ENCODE measurements around the gene PCDH15.

Gene PCDH15

DNA sequence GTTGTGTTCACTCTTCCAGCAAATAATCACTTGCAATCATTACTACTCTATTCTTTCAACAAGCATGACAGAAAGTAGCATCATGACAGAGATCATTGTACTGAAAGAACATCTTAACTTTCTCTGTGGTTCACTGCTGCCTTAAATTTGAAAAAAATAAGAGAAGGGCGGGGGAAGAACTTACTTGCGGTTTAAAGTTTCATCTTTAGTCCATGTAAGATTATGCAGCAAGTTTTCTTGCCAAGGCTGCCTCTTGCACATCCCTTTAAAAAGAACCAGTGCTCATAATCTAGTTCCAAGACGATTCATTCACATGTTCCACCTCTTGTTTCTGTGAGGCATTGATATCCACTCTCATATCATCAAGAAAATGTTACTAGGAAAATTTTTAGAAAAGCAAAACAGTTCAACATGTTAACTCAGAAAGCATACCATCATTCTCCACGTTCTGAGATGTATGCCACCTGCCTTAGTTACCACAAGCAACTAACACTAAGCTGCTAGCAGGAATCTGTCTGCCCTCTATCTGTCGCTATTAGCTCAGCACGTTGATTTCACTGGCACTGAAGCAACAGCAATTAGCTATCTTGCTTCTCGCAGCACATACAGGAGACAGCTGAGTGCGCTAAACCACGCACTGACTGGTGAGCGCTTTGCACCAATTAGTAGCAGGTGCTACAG, at the start of gene PCDH15:
PCDH15 (minus strand) TSS at position 491 of the 681 bp plus-strand sequence. CDS start 136,969 bp downstream, outside the sequence.
- peak; percentile 34 for DNase-seq

DNA sequence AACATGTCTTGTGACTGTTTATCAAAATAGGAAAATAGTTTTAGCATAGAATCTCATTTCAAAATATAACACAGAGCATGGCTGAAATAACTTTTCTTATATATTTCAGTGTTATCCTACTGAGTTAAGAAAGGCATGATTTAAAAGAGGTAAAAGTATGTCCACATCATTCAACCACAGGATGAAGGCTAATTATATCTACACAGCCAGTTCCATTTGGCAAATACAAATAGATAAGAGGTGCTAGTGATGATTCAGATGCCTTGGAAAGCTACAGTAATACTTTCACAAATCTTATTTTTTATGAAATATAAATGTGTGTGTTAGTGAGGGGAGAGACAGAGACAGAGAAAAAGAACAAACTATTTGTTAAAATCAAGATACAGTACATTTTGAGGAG, 42.9 kb upstream of the PCDH15 start:
- DNase-seq, result no peak

DNA sequence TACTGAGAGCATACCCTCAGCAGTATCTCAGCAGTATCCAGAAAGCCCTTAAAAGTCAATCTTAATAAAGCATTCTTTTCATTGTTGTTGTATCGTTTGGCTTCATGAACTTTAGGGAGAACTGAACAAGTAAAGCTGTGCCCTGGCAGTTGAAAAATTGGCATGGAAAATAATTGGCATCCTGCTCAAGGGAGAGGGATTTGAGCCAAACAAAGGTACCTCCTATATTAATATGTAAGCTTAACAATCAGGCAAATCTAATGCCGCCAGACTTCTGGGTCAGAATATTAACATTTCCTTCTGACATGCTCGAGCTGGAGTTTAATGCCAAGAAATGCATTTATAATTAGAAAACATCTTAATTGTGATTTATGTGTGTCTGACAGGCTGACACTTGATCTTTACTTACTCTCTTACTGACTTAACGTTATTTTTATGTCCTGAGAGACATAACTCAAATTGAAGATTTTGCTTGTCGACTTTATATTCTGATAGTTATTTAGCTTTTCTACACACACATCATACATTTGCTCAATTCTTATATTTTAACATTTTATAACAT, 42.1 kb upstream of the PCDH15 start:
- no peak for DNase-seq

DNA sequence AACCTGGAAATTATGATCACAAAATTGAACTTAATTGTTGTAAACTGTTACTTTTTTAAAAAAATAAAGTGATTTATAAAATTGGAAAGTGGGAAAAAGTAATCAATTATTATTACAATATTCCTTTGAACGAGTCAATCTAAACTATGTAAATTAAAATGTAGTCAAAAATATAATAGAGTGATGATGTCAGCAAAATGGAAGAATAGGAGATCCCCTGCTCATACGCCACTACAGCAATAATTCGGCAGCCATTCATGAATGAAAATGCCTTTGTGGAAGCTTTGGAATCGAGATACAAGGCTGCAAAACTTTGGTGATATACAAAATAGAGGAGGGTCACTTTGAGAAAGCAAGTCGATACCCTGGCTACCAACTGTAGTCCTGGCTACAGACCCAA, 36.4 kb upstream of the PCDH15 start:
- DNase-seq, result no peak

DNA sequence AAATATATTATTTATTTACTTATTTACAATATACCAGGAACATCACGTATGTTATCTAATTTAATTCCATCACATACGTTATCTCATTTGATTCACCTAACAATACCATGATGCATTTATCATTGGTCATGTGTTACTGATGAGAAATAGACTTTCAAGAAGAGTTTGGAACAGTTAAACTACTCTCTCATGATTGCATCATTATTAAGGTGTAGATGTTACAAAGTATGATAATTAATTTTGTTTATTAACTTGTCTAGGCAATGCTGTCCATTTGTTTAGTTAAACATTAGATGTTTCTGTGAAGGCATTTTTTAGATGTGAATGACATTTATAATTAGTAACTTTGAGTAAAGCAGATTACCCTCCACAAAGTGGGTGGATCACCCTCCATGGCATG, 32.0 kb upstream of the PCDH15 start:
- DNase-seq, result no peak

DNA sequence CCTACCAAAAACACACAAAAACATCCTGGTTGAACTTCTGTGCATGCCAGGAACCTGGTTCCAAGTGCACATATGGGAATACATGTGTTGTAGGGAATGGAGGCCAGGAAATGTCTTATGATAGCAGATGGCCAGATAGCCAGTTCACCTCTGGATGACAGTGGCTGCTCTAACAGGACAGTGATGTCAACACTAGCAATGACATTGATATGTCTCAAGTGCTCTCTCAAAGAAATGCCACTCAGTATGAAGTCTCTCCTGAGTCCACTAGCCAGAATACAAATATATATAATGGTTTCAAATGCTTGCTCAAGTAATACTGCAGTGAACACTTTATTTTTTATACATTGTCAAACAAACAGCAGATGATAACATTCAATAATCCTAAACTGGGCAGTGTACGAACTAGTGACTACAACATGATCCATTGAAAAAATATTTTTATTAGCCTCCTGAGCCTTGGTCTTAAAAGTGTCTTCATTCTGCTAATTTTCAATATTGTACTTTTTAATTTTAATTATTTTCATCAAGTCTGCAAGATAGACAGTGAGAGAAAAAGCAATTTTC, 26.0 kb upstream of the PCDH15 start:
- DNase-seq, result no peak

DNA sequence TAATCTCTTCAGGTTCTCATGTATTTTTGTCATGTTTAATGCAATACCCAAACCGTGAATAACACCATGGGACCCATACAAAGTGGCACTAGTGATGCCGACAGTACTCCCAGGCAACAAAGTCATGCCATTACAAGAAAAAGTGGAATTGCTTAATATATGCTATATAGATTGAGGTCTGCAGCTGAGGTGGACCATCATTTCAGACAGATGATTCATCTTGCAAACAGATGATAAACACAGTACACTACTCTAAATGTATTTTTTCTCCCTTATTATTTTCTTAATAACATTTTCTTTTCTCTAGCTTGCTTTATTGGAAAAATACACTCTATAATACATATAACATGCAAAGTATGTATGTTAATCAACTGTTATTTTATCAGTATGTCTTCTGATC, 14.6 kb upstream of the PCDH15 start:
- DNase-seq, result no peak

DNA sequence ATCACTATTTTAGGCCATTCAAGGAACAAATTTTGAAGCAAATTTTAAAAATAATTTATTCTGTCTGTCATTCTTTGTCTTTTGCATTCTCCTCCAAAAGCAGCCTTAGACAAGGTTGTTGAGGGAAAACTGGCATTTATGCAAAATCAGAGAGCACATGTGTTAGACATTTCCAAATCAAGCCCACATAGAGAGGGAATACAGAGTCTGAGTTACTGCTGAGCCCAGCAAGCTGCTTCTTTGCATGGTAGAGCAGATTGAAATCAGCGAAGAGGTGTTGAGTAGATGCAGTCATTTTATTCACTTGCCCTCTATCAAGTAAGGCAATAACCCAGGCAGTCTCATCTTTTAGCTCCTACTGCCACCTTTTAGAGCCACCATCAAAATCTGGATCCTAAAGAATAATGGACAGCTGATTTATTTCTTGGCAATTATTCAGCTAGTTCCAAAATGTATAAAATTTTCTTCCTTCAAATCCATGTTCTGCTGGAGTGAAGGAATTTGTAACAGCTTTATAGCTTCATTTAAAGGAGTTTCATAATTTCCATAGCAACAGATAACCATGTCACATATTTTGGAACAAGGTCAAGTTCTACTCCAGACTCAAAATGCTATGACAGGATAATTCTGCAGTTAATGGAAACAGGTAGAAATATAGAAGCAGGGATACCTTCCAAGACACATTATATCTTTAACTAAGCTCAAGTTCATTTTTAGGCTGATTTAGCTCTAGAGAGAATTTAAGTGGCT, 7.3 kb upstream of the PCDH15 start:
- DNase-seq, result no peak

DNA sequence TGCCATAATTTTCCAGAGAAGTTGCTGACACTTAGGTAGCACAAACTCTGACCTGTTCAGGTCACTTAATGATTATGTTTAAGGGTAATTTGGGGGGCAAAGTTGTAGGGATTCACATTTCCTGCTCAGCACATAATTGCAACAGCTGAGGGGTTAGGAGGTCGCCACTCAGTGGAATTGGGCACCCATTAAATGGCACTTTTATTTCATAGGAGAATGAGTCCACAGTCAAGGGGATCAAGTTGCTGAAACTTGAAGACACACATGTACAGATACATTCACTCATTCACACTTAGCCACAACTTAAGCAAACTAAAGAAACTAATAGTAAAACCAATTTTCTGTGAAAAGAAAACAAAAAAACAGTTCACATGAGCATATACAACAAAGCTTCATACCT, 1.5 kb downstream of the PCDH15 start:
- no peak for DNase-seq

DNA sequence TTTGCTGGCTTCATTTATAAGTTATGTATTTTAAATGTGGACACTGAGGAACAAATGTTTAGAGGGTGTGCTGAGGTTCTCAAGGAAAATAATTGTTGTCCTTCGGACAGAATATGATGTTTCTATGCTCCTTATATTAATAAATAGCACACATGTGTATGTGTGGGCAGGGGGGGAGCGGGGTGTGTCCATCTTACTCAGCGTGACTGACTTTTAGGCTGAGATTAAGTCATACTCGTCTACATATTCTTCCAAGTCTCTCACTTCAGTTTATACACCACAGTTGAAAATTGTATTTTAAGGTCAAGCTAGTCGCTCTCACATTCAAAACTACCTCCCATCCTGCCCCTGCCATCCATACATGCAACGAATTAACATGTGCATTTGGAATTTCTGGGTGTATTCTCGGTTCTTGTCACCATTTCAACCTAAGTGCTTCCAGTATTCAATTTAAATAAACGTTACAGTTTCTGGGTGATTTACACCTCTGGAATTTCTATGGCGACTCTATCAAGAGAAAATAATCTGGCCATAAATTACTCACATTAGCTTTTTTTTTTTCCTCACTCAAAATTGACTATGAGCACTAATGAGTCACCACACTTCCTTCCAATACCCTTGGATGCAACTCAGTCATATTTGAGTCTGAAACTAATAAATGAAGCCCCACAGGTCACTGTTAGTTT, 3.3 kb downstream of the PCDH15 start:
- no peak for DNase-seq

DNA sequence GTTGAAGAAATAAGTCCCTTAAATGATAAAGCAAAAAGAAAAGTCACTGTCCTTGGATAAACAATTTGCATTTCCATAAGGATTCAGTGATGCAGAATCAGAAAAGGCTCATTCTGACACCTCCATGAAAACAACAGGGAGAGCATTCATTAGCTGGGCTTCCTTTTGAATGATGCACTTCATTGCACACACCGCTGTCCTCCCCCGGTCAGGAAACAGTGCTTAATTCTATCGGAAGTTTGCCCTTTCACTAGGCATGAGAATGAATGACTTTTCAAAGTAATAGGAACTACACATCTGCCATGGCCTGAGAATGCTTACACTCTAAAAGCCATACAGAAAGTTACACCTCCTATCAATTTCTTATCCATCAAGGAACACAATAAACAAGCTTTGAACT, 4.2 kb downstream of the PCDH15 start:
- no peak for DNase-seq

DNA sequence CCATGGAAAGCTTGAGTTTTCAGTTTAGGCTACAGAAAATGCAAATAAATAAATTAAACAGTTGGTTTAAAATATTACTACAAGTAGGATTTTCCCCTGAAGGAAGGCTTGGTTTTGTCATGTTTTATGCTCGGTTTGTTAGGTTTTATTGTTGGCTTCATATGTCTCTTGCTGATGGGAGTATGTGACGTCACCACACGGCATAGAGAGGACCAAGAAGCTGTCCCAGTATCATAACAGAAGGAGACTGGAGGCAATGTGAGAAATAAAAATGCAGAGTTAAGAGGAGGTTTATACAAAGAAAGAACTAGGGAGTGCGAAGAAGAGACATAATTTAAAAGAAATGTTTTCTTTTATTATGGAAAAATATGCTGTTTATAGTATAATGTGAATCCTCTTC, 24.4 kb downstream of the PCDH15 start:
- no peak for DNase-seq

DNA sequence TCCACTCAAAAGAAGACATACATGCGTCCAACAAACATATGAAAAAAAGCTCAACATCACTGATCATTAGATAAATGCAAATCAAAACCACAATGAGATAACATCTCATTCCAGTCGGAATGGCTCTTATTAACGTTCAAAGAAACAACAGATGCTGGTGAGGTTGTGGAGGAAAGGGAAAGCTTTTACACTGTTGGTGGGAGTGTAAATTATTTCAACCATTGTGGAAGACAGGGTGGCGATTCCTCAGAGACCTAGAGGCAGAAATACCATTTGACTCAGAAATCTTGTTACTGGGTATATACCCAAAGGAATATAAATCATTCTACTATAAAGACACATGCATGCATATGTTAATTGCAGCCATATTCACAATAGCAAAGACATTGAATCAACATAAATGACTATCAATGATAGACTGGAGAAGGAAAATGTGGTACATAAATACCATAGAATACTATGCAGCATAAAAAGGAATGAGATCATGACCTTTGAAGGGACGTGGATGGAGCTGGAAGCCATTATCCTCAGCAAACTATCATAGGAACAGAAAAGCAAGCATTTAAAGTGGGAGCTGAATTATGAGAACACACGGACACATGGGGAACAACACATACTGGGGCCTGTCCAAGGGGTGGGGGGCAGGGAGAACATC, 28.4 kb downstream of the PCDH15 start:
- DNase-seq, result no peak

DNA sequence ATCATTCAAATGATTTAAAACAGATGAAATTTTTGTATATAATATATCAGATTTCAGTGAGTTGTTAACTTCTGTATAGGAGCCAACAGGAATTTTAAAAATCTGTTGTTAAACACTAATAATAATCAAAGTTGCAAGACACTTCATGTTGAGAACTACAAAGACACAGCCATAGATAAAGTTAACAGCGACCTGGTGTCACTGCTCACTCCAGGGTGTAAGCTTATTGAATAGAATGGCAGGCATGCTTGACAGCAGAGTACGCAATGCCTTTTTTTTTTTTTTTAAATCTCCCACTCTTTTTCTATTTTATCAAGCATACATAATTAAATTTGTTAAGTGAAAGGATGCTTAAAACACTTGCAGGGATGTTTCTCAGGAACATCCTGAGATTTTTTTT, 32.0 kb downstream of the PCDH15 start:
- no peak for DNase-seq

DNA sequence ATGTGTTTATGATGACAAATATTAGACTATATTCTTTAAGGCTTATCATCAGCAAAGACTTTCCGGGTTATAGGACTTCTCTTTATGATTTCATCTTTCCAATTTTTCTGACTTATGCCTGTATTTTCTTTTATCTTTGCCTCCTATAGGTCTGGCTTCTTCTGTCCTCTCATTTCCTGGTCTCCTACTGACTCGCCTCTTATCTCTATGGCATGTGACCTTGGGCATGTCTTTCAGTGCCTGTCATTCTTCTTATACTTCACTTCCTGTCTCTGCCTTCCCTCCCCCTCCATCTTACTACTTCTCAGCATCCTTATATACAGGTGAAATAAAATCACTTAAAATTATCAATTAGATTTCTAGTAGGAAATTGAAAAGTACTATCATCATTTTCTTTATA, 42.2 kb downstream of the PCDH15 start:
- DNase-seq, result no peak

DNA sequence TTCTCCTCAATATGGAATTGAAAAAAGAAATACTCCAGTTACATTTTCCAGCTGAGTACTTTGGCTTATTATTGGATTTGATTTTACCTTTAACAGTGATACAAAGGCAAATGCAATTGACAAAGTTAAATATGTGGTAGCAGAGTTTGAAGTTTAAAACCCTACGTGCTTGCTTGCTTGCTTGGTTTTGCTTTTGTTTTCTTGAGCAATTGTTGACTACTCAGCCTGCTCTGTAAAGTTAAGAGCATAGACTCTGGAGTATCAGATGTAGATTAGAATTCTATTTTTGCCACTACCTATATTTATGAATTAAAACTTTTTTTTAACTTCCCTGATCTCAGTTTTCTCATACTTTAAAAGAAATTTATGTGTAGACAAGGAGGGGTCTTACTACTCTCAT, 51.4 kb downstream of the PCDH15 start:
- DNase-seq, result no peak

DNA sequence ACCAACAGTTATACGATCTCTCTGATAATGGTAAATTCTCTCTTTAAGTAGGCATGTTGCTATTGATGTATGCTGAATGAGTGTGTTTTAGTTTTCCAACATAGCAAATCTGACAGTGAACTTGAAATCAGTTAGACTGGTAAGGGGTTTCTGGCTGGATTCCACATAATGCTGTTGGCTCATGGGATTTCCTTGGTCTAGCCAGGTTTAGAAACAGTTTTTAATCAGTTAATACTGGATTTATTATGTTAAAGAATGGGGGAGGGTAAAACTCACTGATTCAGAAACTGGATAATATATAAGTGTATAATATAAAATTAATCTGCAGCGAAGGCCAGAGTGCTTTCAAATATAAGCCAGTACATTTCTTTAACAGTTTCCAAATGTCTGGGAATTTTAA, 55.6 kb downstream of the PCDH15 start:
- no peak for DNase-seq

DNA sequence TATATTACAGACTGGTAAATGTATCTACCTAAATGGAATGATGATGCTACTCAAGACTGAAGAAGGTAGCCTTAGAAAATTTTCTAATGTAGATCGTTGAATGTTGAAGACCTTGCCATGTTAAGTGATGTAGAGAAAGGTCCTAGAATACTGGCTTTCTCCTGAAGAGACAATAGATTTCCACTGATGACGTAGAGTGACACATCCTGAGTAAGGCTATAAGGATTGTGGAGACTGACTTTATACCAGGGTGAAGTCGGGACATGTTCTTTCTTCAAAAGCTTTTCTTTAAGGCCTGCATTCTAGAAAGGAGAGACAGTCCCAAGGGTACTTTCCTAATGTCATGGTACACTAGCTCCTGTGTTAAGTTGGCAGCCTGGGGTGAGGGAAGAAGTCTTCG, 58.6 kb downstream of the PCDH15 start:
- no peak for DNase-seq

DNA sequence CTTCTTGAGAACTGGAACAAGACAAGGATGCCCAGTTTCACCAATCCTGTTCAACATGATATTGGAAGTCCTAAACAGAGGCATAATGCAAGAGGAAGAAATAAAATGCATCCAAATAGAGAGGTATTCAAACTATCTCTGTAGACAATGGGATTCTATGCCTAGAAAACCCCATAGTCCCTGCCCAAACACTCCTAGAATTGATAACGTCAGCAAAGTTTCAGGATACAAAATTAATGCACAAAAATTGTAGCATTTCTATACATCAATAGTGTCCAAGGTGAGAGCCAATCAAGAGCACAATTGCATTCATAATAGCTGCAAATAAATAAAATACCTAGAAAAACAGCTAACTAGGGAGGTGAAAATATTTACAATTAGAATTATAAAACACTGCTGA, 72.5 kb downstream of the PCDH15 start:
- no peak for DNase-seq

DNA sequence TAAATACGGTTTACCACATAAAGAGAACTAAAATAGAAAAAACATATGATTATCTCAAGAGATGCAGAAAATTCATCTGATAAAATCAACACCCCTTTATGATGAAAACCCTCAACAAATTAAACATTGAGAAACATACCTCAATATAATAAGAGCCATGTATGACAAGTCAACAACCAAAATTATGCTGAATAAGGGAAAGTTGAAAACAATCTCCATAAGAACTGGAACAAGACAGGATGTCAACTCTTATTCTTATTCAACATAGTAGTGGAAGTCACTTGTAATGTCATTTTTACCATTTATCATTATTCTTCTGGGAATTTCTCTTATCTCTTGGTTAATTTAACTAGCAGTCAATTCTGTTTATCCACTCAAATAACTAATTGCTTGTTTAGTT, 79.0 kb downstream of the PCDH15 start:
- DNase-seq, result no peak

DNA sequence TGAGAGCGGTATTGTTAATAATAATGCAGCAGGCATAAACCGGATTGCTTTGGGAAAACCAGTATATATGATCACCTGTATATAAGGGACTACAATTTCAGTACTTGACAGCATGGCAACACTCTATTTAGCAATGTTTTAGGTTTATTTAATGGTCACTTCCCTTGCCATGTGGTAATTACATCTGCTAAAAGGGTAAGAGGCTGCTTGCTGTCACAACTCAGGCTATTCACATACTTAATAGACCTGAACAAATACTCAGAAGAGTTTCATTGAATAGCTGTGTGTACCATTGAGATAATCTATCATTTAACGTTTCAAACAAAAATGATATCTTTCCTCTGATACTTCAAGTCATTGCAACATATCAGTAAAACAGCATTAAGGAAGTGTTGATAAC, 90.1 kb downstream of the PCDH15 start:
- DNase-seq, result no peak

DNA sequence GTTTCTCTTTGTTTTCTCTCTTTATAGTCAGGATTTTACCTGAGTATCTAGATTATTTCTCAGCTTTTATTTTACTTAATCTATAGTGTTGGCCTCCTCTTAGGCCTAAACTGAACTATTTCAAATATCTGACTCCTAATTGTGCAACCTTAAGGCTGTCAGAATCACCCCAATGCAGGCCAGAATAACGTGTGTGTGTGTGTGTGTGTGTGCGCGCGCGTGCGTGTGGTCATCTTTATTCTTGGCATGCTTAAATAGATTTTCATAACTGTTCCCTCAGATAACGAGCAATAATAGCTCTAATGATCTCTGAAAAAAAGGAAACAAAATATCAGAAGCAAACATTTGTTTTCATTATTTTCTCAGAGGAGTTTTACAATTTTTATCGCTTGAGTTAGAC, 92.4 kb downstream of the PCDH15 start:
- no peak for DNase-seq

DNA sequence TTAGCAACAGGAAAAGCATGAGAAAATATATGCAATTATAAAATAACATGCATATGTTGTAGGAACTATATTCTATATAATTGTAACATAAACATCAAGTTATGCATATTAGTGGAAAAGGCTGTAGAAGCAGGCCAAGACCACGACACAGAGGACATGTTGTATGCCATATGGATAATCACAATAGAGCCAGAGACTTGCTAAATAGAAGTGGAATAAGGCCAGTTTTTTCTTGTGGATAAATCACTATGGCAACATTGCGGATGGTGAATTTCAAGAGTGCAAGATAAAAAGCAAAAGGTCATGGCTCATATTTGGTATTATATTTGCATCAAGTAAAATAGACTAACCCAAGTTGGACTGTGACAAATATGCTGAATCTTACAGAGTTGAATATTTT, 93.0 kb downstream of the PCDH15 start:
- no peak for DNase-seq
